GM18511 (cell line): ENCODE data around the gene SEPTIN5.

Experiments used
- ATAC-seq: cut with Tn5 transposase; IDR thresholded peaks from one replicate; pipeline ENCODE4 v1.9.1; 2021; ENCODE audit warnings: mild to moderate bottlenecking, moderate library complexity; ENCODE audit not compliant: unreplicated experiment

The SEPTIN5 gene

GRCh38 chr22:19746726-19747125, 32.4 kb downstream of the SEPTIN5 start:
- ATAC-seq = no peak

- no peak for ATAC-seq
Measured at GRCh38 chr22:19747551-19747950, 33.2 kb downstream of the SEPTIN5 start.

GRCh38 chr22:19748139-19748538, 33.8 kb downstream of the SEPTIN5 start:
- ATAC-seq = no peak

GRCh38 chr22:19748991-19749664, 34.8 kb downstream of the SEPTIN5 start:
- no peak for ATAC-seq

GRCh38 chr22:19749876-19750275, 35.6 kb downstream of the SEPTIN5 start:
- no peak for ATAC-seq

- no peak for ATAC-seq
Measured at GRCh38 chr22:19750507-19751490, 36.5 kb downstream of the SEPTIN5 start.

- ATAC-seq = no peak
Measured at GRCh38 chr22:19751497-19752245, 37.4 kb downstream of the SEPTIN5 start.

GRCh38 chr22:19753090-19753842, 39.0 kb downstream of the SEPTIN5 start:
- ATAC-seq = no peak

- no peak for ATAC-seq
Measured at GRCh38 chr22:19753996-19754700, 39.8 kb downstream of the SEPTIN5 start.

- ATAC-seq = no peak
Measured at GRCh38 chr22:19754701-19755144, 40.4 kb downstream of the SEPTIN5 start.

- ATAC-seq = no peak
Measured at GRCh38 chr22:19755145-19755710, 40.9 kb downstream of the SEPTIN5 start.

GRCh38 chr22:19755722-19756287, 41.5 kb downstream of the SEPTIN5 start:
- no peak for ATAC-seq

- ATAC-seq = no peak
Measured at GRCh38 chr22:19756288-19757128, 42.2 kb downstream of the SEPTIN5 start.

GRCh38 chr22:19757140-19757984, 43.1 kb downstream of the SEPTIN5 start:
- ATAC-seq = no peak

- ATAC-seq = no peak
Measured at GRCh38 chr22:19757985-19758895, 43.9 kb downstream of the SEPTIN5 start.

- ATAC-seq = no peak
Measured at GRCh38 chr22:19758896-19759426, 44.7 kb downstream of the SEPTIN5 start.
